HepG2 (cell line): ENCODE measurements around the gene SIX5. TPM values are rescaled to one million over a fixed set of nuclear protein-coding genes. Genes with fewer than 3 reads are reported as not detected.

ENCODE experiments used
- ARNT2 ChIP-seq: sonication (generic); formaldehyde crosslinking; IDR thresholded peaks from 2 replicates; pipeline ENCODE4 v1.8.0; 2022; ENCODE audit warnings: mild to moderate bottlenecking, low read depth, missing genetic modification reagents, moderate library complexity
- E2F1 ChIP-seq: sonication (generic); formaldehyde crosslinking; IDR thresholded peaks from 2 replicates; pipeline ENCODE4 v1.5.0; 2020; ENCODE audit warnings: missing genetic modification reagents
- REL ChIP-seq: sonication (generic); formaldehyde crosslinking; conservative IDR thresholded peaks from 2 replicates; pipeline ENCODE4 v1.8.0; 2022; ENCODE audit warnings: mild to moderate bottlenecking, missing genetic modification reagents, moderate library complexity
- ZBTB40 ChIP-seq, 2 experiments: fragments of 450-650 bp in 1 of 2; sonication (generic) in 1 of 2; formaldehyde crosslinking in 1 of 2; IDR thresholded peaks; 2 replicates each; pipeline versions ENCODE4 v1.6.1 to v1.8.0; 2016 to 2022; ENCODE audit warnings: antibody characterized with exemption in 1 of 2, mild to moderate bottlenecking in 1 of 2, missing genetic modification reagents in 1 of 2
- ZNF354B ChIP-seq: sonication (generic); formaldehyde crosslinking; IDR thresholded peaks from 2 replicates; pipeline ENCODE4 v1.8.0; 2022; ENCODE audit warnings: mild to moderate bottlenecking, missing genetic modification reagents
- ZNF713 ChIP-seq: sonication (generic); formaldehyde crosslinking; IDR thresholded peaks from 2 replicates; pipeline ENCODE4 v1.4.0; 2020; ENCODE audit warnings: mild to moderate bottlenecking, missing genetic modification reagents
- ZNF781 ChIP-seq: sonication (generic); formaldehyde crosslinking; IDR thresholded peaks from 2 replicates; pipeline ENCODE4 v1.5.1; 2020; ENCODE audit warnings: borderline replicate concordance, mild to moderate bottlenecking, missing genetic modification reagents; ENCODE audit errors: not compliant biosample characterization
- polyA plus RNA-seq, 8 experiments: library from polyadenylated mRNA; depleted of rRNA in 3 of 8; stranded (reverse) in 7 of 8; unstranded in 1 of 8; fragments of >200 nt; fragmentation: Illumina TruSeq in 4 of 8; extraction: Trizol in 4 of 8; gene quantifications; 2 replicates each; pipeline versions ENCODE4 v1.2.1 to v1.2.3, GENCODE V29; 2011 to 2016; ENCODE audit warnings: low read depth in 4 of 8, missing spikeins in 1 of 8, mixed read lengths in 1 of 8; ENCODE audit not compliant: insufficient read depth in 1 of 8
- total RNA-seq, 5 experiments: library from RNA; depleted of rRNA; stranded (reverse); fragments of >200 nt; fragmentation: Illumina TruSeq; extraction: Trizol; gene quantifications; 2 replicates each; pipeline ENCODE4 v1.2.3, GENCODE V29; 2016; ENCODE audit warnings: low read depth in 1 of 5
- TF ChIP-seq, protein P1 (sequence below): sonication (generic); formaldehyde crosslinking; IDR thresholded peaks from 2 replicates; pipeline ENCODE4 v1.5.1; 2020; ENCODE audit warnings: mild to moderate bottlenecking, missing genetic modification reagents, borderline replicate concordance

The SIX5 gene
- total and polyA plus RNA-seq, 2 of the 13 experiments (the other 11 are each of a cell fraction or from before 2014, with no cell fraction given), result 7.7 to 10.5 TPM

GRCh38 chr19:45770192-45771101 is 1.4 kb upstream of the SIX5 start (continued):
- TF ChIP-seq ZNF781 (CRISPR knock-in tag) (peak; percentile 83), ARNT2 (peak; percentile 85), E2F1 (no peak), ZBTB40 (IDR thresholded peaks at IDR 0.05) (no peak), ZBTB40 (CRISPR knock-in tag; IDR thresholded peaks at IDR 0.05) (peak; percentile 47), REL (peak; percentile 24), ZNF713 (CRISPR knock-in tag) (peak; percentile 90; the same call in 1 of the 2 replicates), ZNF354B (CRISPR knock-in tag) (no peak)
- TF ChIP-seq, protein P1, sequence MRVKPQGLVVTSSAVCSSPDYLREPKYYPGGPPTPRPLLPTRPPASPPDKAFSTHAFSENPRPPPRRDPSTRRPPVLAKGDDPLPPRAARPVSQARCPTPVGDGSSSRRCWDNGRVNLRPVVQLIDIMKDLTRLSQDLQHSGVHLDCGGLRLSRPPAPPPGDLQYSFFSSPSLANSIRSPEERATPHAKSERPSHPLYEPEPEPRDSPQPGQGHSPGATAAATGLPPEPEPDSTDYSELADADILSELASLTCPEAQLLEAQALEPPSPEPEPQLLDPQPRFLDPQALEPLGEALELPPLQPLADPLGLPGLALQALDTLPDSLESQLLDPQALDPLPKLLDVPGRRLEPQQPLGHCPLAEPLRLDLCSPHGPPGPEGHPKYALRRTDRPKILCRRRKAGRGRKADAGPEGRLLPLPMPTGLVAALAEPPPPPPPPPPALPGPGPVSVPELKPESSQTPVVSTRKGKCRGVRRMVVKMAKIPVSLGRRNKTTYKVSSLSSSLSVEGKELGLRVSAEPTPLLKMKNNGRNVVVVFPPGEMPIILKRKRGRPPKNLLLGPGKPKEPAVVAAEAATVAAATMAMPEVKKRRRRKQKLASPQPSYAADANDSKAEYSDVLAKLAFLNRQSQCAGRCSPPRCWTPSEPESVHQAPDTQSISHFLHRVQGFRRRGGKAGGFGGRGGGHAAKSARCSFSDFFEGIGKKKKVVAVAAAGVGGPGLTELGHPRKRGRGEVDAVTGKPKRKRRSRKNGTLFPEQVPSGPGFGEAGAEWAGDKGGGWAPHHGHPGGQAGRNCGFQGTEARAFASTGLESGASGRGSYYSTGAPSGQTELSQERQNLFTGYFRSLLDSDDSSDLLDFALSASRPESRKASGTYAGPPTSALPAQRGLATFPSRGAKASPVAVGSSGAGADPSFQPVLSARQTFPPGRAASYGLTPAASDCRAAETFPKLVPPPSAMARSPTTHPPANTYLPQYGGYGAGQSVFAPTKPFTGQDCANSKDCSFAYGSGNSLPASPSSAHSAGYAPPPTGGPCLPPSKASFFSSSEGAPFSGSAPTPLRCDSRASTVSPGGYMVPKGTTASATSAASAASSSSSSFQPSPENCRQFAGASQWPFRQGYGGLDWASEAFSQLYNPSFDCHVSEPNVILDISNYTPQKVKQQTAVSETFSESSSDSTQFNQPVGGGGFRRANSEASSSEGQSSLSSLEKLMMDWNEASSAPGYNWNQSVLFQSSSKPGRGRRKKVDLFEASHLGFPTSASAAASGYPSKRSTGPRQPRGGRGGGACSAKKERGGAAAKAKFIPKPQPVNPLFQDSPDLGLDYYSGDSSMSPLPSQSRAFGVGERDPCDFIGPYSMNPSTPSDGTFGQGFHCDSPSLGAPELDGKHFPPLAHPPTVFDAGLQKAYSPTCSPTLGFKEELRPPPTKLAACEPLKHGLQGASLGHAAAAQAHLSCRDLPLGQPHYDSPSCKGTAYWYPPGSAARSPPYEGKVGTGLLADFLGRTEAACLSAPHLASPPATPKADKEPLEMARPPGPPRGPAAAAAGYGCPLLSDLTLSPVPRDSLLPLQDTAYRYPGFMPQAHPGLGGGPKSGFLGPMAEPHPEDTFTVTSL (CRISPR knock-in tag), result no peak
